ENCODE results near the gene SEZ6L2. TPM values are rescaled to one million over a fixed set of nuclear protein-coding genes. Genes with fewer than 3 reads are reported as not detected.
"Not testable (repeated sequence)": the region's sequence is repeated elsewhere in the genome, so short reads cannot be mapped to it uniquely, and the experiment has no call there.

Gene SEZ6L2
- total RNA-seq, 2 experiments from 2014 or later, result not detected

GRCh38 chr16:29910819-29911675 is 11.7 kb upstream of the SEZ6L2 start:
- Mint-ChIP-seq H3K4me3 (no peak overlapping the region), H3K27ac (no peak overlapping the region), H3K27me3 (no peaks in the 10 kb centered on the region), H3K9me3 (no peaks in the 10 kb centered on the region), H3K4me1 (ENCODE audit: low read depth) (no peaks in the 10 kb centered on the region), H3K36me3 (ENCODE audit: low read depth) (peaks cover 36% of the 10 kb centered on the region)
- ChIA-PET POLR2A (interaction anchor here (2.4 kb wide), 1 partner anchor 15 kb away, joined by 8 read pairs; the partner anchor contains the start of gene KCTD13), CTCF (no interaction called here)
- H3K27ac ChIP-seq (ENCODE audit: low read depth in 1 of 2, low read length in 2 of 2), result no peak overlapping the region
- no peak for DNase-seq
- no peak overlapping the region for H3K4me3 ChIP-seq (ENCODE audit: low read length)
- H3K36me3 ChIP-seq (ENCODE audit: insufficient read depth, low read length), result peaks cover 10% of the 10 kb centered on the region
- H3K4me1 ChIP-seq (ENCODE audit: insufficient read depth, low read length), result peaks cover 2% of the 10 kb centered on the region
- no peaks in the 10 kb centered on the region for H3K27me3 ChIP-seq (ENCODE audit: control insufficient read depth in 1 of 2, insufficient read depth in 2 of 2, low read length in 2 of 2)
- intact Hi-C loops (cut with DNase I, micrococcal nuclease), result no loop called here
- no peaks in the 10 kb centered on the region for H3K9me3 ChIP-seq (ENCODE audit: control insufficient read depth in 1 of 2, insufficient read depth in 1 of 2, low read length in 2 of 2)
- ATAC-seq (ENCODE audit: poor library complexity), result no peak
- no peak for TF ChIP-seq CTCF (IDR thresholded peaks at IDR 0.05)

GRCh38 chr16:29909851-29910250 is 10.5 kb upstream of the SEZ6L2 start:
- H3K9me3 ChIP-seq (ENCODE audit: control insufficient read depth in 1 of 2, insufficient read depth in 1 of 2, low read length in 2 of 2); intact Hi-C loops (cut with DNase I, micrococcal nuclease); H3K27me3 Mint-ChIP-seq; H3K27me3 ChIP-seq (ENCODE audit: control insufficient read depth in 1 of 2, insufficient read depth in 2 of 2, low read length in 2 of 2); H3K9me3 Mint-ChIP-seq; H3K4me3 Mint-ChIP-seq; H3K27ac ChIP-seq (ENCODE audit: low read depth in 1 of 2, low read length in 2 of 2); H3K4me3 ChIP-seq (ENCODE audit: low read length); DNase-seq; H3K27ac Mint-ChIP-seq; ATAC-seq (ENCODE audit: poor library complexity); H3K4me1 Mint-ChIP-seq (ENCODE audit: low read depth); H3K36me3 ChIP-seq (ENCODE audit: insufficient read depth, low read length); CTCF ChIA-PET; H3K4me1 ChIP-seq (ENCODE audit: insufficient read depth, low read length): not testable (repeated sequence)
- H3K36me3 Mint-ChIP-seq (ENCODE audit: low read depth), result peaks cover 27% of the 10 kb centered on the region
- POLR2A ChIA-PET, result interaction anchor here (0.8 to 2.4 kb wide), 2 partner anchors 16 to 102 kb away, joined by 4 to 8 read pairs; partner anchors contain the start of gene KCTD13

- no peak overlapping the region for H3K4me3 Mint-ChIP-seq
- no peaks in the 10 kb centered on the region for H3K27me3 Mint-ChIP-seq
- Histone ChIP-seq H3K4me1 (ENCODE audit: insufficient read depth, low read length) (peaks cover 2% of the 10 kb centered on the region), H3K27ac (ENCODE audit: low read depth in 1 of 2, low read length in 2 of 2) (no peak overlapping the region), H3K9me3 (ENCODE audit: control insufficient read depth in 1 of 2, insufficient read depth in 1 of 2, low read length in 2 of 2) (no peaks in the 10 kb centered on the region), H3K27me3 (ENCODE audit: control insufficient read depth in 1 of 2, insufficient read depth in 2 of 2, low read length in 2 of 2) (no peaks in the 10 kb centered on the region), H3K36me3 (ENCODE audit: insufficient read depth, low read length) (peaks cover 8% of the 10 kb centered on the region), H3K4me3 (ENCODE audit: low read length) (no peak overlapping the region)
- peaks cover 22% of the 10 kb centered on the region for H3K36me3 Mint-ChIP-seq (ENCODE audit: low read depth)
- no peak for TF ChIP-seq CTCF (IDR thresholded peaks at IDR 0.05)
- no peaks in the 10 kb centered on the region for H3K9me3 Mint-ChIP-seq
- no peak for DNase-seq
- no peak for ATAC-seq (ENCODE audit: poor library complexity)
- H3K4me1 Mint-ChIP-seq (ENCODE audit: low read depth), result no peaks in the 10 kb centered on the region
- ChIA-PET POLR2A (interaction anchor here (0.8 to 2.4 kb wide), 2 partner anchors 17 to 102 kb away, joined by 4 to 8 read pairs; partner anchors contain the start of gene KCTD13), CTCF (no interaction called here)
- intact Hi-C loops (cut with DNase I, micrococcal nuclease), result no loop called here
- H3K27ac Mint-ChIP-seq, result no peak overlapping the region
Measured at GRCh38 chr16:29909391-29909790, 10.0 kb upstream of the SEZ6L2 start.
